SK-N-SH (cell line): ENCODE results near the gene ADAMTS16. TPM values are rescaled to one million over a fixed set of nuclear protein-coding genes. Genes with fewer than 3 reads are reported as not detected.

Experiments used
- CTCF ChIA-PET: fragments of 300-600, 350-600 bp; formaldehyde crosslinking; extraction: SDS; loops from one replicate; lab custom pipeline; 2021; lab: Yijun Ruan, JAX
- POLR2A ChIA-PET: fragments of 350-600 bp; sonication (Branson Sonifier 250); formaldehyde crosslinking; extraction: SDS; loops from one replicate; lab custom pipeline; 2020; ENCODE audit warnings: antibody characterized with exemption, inconsistent platforms; lab: Yijun Ruan, JAX
- DNase-seq: peaks from one replicate; pipeline ENCODE4 v3.0.0; 2012
- H2AFZ ChIP-seq: fragments of 200-600 bp; sonication (generic); 2 replicates; pipeline ENCODE4 v1.8.1; 2016; ENCODE audit warnings: antibody characterized with exemption, mild to moderate bottlenecking, low read depth
- H3F3A ChIP-seq: fragments of 200-600 bp; sonication (generic); replicated peaks from 2 replicates; pipeline ENCODE3; 2016; ENCODE audit warnings: antibody characterized with exemption, mild to moderate bottlenecking; ENCODE audit not compliant: insufficient read depth
- H3K27ac ChIP-seq, 2 experiments: fragments of 200-500 bp in 1 of 2; fragments of 200-600 bp in 1 of 2; sonication (Bioruptor generic) in 1 of 2; sonication (generic), shearing (Covaris generic) in 1 of 2; 2 replicates each; pipeline versions ENCODE4 v1.5.1 to v1.6.1; 2014 to 2016; ENCODE audit warnings: low read depth in 2 of 2, inconsistent platforms in 1 of 2, low read length in 1 of 2, mild to moderate bottlenecking in 1 of 2, mixed read lengths in 1 of 2
- H3K27me3 ChIP-seq: fragments of 200-600 bp; sonication (generic), shearing (Covaris generic); 2 replicates; pipeline ENCODE4 v1.6.1; 2016; ENCODE audit warnings: mixed run types; ENCODE audit not compliant: insufficient read depth
- H3K36me3 ChIP-seq, 2 experiments: fragments of 200-500 bp in 1 of 2; fragments of 200-600 bp in 1 of 2; sonication (Bioruptor generic) in 1 of 2; sonication (generic) in 1 of 2; replicated peaks in 1 of 2; 2 replicates each; pipeline versions ENCODE3 to v1.5.1; 2014 to 2016; ENCODE audit warnings: low read length in 1 of 2, mild to moderate bottlenecking in 1 of 2; ENCODE audit not compliant: insufficient read depth in 2 of 2, control insufficient read depth in 1 of 2
- H3K4me1 ChIP-seq, 2 experiments: fragments of 200-500 bp in 1 of 2; fragments of 200-600 bp in 1 of 2; sonication (Bioruptor generic) in 1 of 2; sonication (generic), shearing (Covaris generic) in 1 of 2; 2 replicates each; pipeline versions ENCODE4 v1.5.1 to v1.6.1; 2014 to 2016; ENCODE audit warnings: low read depth in 1 of 2, low read length in 1 of 2, mixed run types in 1 of 2; ENCODE audit not compliant: insufficient read depth in 2 of 2, control insufficient read depth in 1 of 2
- H3K4me2 ChIP-seq: fragments of 200-600 bp; sonication (generic), shearing (Covaris generic); 2 replicates; pipeline ENCODE4 v1.6.1; 2017; ENCODE audit warnings: mixed run types
- H3K4me3 ChIP-seq, 2 experiments: fragments of 200-500 bp in 1 of 2; fragments of 200-600 bp in 1 of 2; sonication (Bioruptor generic) in 1 of 2; sonication (generic), shearing (Covaris generic) in 1 of 2; 2 replicates each; pipeline versions ENCODE4 v1.5.1 to v1.8.1; 2014 to 2016; ENCODE audit warnings: low read depth in 2 of 2, inconsistent platforms in 1 of 2, low read length in 1 of 2, mild to moderate bottlenecking in 1 of 2, mixed read lengths in 1 of 2, moderate library complexity in 1 of 2
- H3K79me2 ChIP-seq: fragments of 200-600 bp; sonication (generic); 2 replicates; pipeline ENCODE4 v1.8.1; 2017; ENCODE audit warnings: mild to moderate bottlenecking; ENCODE audit not compliant: insufficient read depth
- H3K9ac ChIP-seq: fragments of 200-600 bp; sonication (generic); 2 replicates; pipeline ENCODE4 v1.6.1; 2017; ENCODE audit warnings: mixed run types
- H3K9me2 ChIP-seq: fragments of 200-600 bp; sonication (generic); 2 replicates; pipeline ENCODE4 v1.6.1; 2017; ENCODE audit warnings: mixed run types
- H3K9me3 ChIP-seq: fragments of 200-600 bp; sonication (generic); 2 replicates; pipeline ENCODE4 v1.6.1; 2017; ENCODE audit warnings: mixed run types, mild to moderate bottlenecking, moderate library complexity
- H4K20me1 ChIP-seq: fragments of 200-600 bp; sonication (generic); 2 replicates; pipeline ENCODE4 v1.6.1; 2017; ENCODE audit warnings: mild to moderate bottlenecking, mixed run types; ENCODE audit not compliant: insufficient read depth
- ELF1 ChIP-seq: IDR thresholded peaks from 2 replicates; pipeline ENCODE4 v1.4.0; 2012
- EP300 ChIP-seq, 2 experiments: IDR thresholded peaks; 2 replicates each; pipeline versions ENCODE4 v1.4.0 to v1.6.1; 2012; ENCODE audit warnings: borderline replicate concordance in 1 of 2, low read depth in 1 of 2, low read length in 1 of 2
- EZH2phosphoT487 ChIP-seq: fragments of 200-600 bp; sonication (generic); IDR thresholded peaks from 2 replicates; pipeline ENCODE4 v1.6.1; 2017; ENCODE audit warnings: low read depth, mixed run types, mild to moderate bottlenecking, antibody characterized with exemption, moderate library complexity, borderline replicate concordance
- FOSL2 ChIP-seq: IDR thresholded peaks from 2 replicates; pipeline ENCODE4 v1.4.0; 2012; ENCODE audit warnings: low read depth, mild to moderate bottlenecking, moderate library complexity, borderline replicate concordance
- FOXM1 ChIP-seq: IDR thresholded peaks from 2 replicates; pipeline ENCODE4 v1.4.0; 2012; ENCODE audit warnings: low read depth, mild to moderate bottlenecking
- GABPA ChIP-seq: IDR thresholded peaks from 2 replicates; pipeline ENCODE4 v1.4.0; 2012; ENCODE audit warnings: low read depth, mild to moderate bottlenecking
- MEF2A ChIP-seq: IDR thresholded peaks from 2 replicates; pipeline ENCODE4 v1.4.0; 2012; ENCODE audit warnings: low read depth, borderline replicate concordance
- NFIC ChIP-seq: IDR thresholded peaks from 2 replicates; pipeline ENCODE4 v1.4.0; 2012; ENCODE audit warnings: borderline replicate concordance
- NRF1 ChIP-seq: IDR thresholded peaks from 2 replicates; pipeline ENCODE4 v1.6.1; 2012; ENCODE audit warnings: low read depth, mild to moderate bottlenecking, low read length
- RAD21 ChIP-seq: IDR thresholded peaks from 2 replicates; pipeline ENCODE4 v1.6.1; 2012; ENCODE audit warnings: mild to moderate bottlenecking, low read length
- RCOR1 ChIP-seq: fragments of 150-350 bp; IDR thresholded peaks from 2 replicates; pipeline ENCODE4 v1.6.1; 2017; ENCODE audit warnings: antibody characterized with exemption, low read length
- REST ChIP-seq: IDR thresholded peaks from 2 replicates; pipeline ENCODE4 v1.6.1; 2012; ENCODE audit warnings: mild to moderate bottlenecking, low read depth, low read length, moderate library complexity
- RFX5 ChIP-seq: IDR thresholded peaks from 2 replicates; pipeline ENCODE4 v1.6.1; 2012; ENCODE audit warnings: mild to moderate bottlenecking, improper control_type of control experiment, low read length
- RXRA ChIP-seq: IDR thresholded peaks from 2 replicates; pipeline ENCODE4 v1.4.0; 2012; ENCODE audit warnings: low read depth, mild to moderate bottlenecking, borderline replicate concordance
- SIN3A ChIP-seq: IDR thresholded peaks from 2 replicates; pipeline ENCODE4 v1.6.1; 2012; ENCODE audit warnings: low read depth, mild to moderate bottlenecking, low read length, moderate library complexity, borderline replicate concordance
- SMC3 ChIP-seq: IDR thresholded peaks from 2 replicates; pipeline ENCODE4 v1.6.1; 2012; ENCODE audit warnings: low read depth, low read length, improper control_type of control experiment
- YY1 ChIP-seq: IDR thresholded peaks from 2 replicates; pipeline ENCODE4 v1.4.0; 2012; ENCODE audit warnings: low read depth, mild to moderate bottlenecking
- ZBTB33 ChIP-seq: IDR thresholded peaks from 2 replicates; pipeline ENCODE4 v1.4.0; 2012; ENCODE audit warnings: low read depth, borderline replicate concordance
- WGBS: methylation state at CpG from one replicate; pipeline ENCODE4 v1.1.6; 2017; ENCODE audit warnings: low lambda C conversion rate; 5-methylcytosine and 5-hydroxymethylcytosine counted together
- polyA plus RNA-seq, 3 experiments: library from polyadenylated mRNA; depleted of rRNA; stranded (reverse); fragments of >200 nt; gene quantifications; 2 replicates each; pipeline ENCODE4 v1.2.3, GENCODE V29; 2012
- TF ChIP-seq, protein P1 (sequence below): IDR thresholded peaks from 2 replicates; pipeline ENCODE4 v1.4.0; 2012; ENCODE audit warnings: low read depth
- TF ChIP-seq, protein P2 (sequence below): IDR thresholded peaks from 2 replicates; pipeline ENCODE4 v1.4.0; 2012; ENCODE audit warnings: low read depth, borderline replicate concordance

The ADAMTS16 gene
- polyA plus RNA-seq, 1 of the 3 experiments (the other 2 are of a cell fraction): not detected

- H3K4me2 ChIP-seq: no peak overlapping the region
- no peaks in the 10 kb centered on the region for H3K9me2 ChIP-seq
- H3K27ac ChIP-seq: no peak overlapping the region
- no peak overlapping the region for H3K9ac ChIP-seq
- 65% methylated on average over 7 of the region's 7 CpGs for WGBS
- no peak overlapping the region for H3K4me3 ChIP-seq
- no peak for DNase-seq
- ChIA-PET CTCF (no interaction called here), POLR2A (no interaction called here)
- H3F3A ChIP-seq: no peaks in the 10 kb centered on the region
- peaks cover 0 to 6% of the 10 kb centered on the region in 2 experiments; a peak in 1 of 4 replicates for H3K4me1 ChIP-seq
- no peaks in the 10 kb centered on the region for H3K9me3 ChIP-seq
- no peaks in the 10 kb centered on the region for H3K79me2 ChIP-seq
- H3K36me3 ChIP-seq: no peaks in the 10 kb centered on the region
- no peak for TF ChIP-seq NFIC
- no peak for TF ChIP-seq SMC3
- TF ChIP-seq RXRA: no peak
- no peak for TF ChIP-seq EZH2phosphoT487
- no peak for TF ChIP-seq RCOR1
- no peak for TF ChIP-seq RAD21
- no peak for TF ChIP-seq REST
- TF ChIP-seq ELF1: no peak
- TF ChIP-seq GABPA: no peak
- TF ChIP-seq SIN3A: no peak
- TF ChIP-seq NRF1: no peak
- no peak for TF ChIP-seq FOXM1
- no peak for TF ChIP-seq ZBTB33
- no peak for TF ChIP-seq MEF2A
- no peak for TF ChIP-seq FOSL2
- TF ChIP-seq, protein P1, sequence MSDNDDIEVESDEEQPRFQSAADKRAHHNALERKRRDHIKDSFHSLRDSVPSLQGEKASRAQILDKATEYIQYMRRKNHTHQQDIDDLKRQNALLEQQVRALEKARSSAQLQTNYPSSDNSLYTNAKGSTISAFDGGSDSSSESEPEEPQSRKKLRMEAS: no peak
- no peak for TF ChIP-seq RFX5
- TF ChIP-seq EP300 (IDR thresholded peaks at IDR 0.05; ENCODE audit: borderline replicate concordance in 1 of 2, low read depth in 1 of 2, low read length in 1 of 2): no peak
- TF ChIP-seq YY1: no peak
- TF ChIP-seq, protein P2, sequence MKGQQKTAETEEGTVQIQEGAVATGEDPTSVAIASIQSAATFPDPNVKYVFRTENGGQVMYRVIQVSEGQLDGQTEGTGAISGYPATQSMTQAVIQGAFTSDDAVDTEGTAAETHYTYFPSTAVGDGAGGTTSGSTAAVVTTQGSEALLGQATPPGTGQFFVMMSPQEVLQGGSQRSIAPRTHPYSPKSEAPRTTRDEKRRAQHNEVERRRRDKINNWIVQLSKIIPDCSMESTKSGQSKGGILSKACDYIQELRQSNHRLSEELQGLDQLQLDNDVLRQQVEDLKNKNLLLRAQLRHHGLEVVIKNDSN: no peak
- H4K20me1 ChIP-seq: no peaks in the 10 kb centered on the region
- H3K27me3 ChIP-seq: no peaks in the 10 kb centered on the region
- no peak overlapping the region for H2AFZ ChIP-seq
These were observed 58.0 kb downstream of the ADAMTS16 start for GRCh38 chr5:5198135-5198534.
